GM23338 (cell line): Measurements from ENCODE around the gene OR2AT4. TPM values are rescaled to one million over a fixed set of nuclear protein-coding genes. Genes with fewer than 3 reads are reported as not detected.

Source experiments
- ATAC-seq: fragments of 200-7000 bp; cut with Tn5 transposase; 3 replicates; pipeline ENCODE4 v1.9.1; 2020
- DNase-seq: peaks from one replicate; pipeline ENCODE4 v3.0.0-alpha.2; 2015; ENCODE audit warnings: low spot score
- H2AFZ ChIP-seq: fragments of 200-600 bp; sonication (generic); 2 replicates; pipeline ENCODE4 v1.8.0; 2016; ENCODE audit warnings: antibody characterized with exemption, mild to moderate bottlenecking, moderate library complexity
- H3F3A ChIP-seq: fragments of 200-600 bp; sonication (generic); replicated peaks from 2 replicates; pipeline ENCODE4 v1.8.0; 2017; ENCODE audit warnings: antibody characterized with exemption, mixed run types, low read depth
- H3K27ac ChIP-seq: fragments of 200-600 bp; sonication (generic); 2 replicates; pipeline ENCODE4 v1.6.1; 2016; ENCODE audit warnings: low read depth
- H3K27me3 ChIP-seq: fragments of 200-600 bp; sonication (generic); 2 replicates; pipeline ENCODE4 v1.8.0; 2016; ENCODE audit warnings: mild to moderate bottlenecking, mixed run types, moderate library complexity; ENCODE audit not compliant: insufficient read depth
- H3K36me3 ChIP-seq: fragments of 200-600 bp; sonication (generic); 2 replicates; pipeline ENCODE4 v1.8.0; 2016; ENCODE audit warnings: mild to moderate bottlenecking; ENCODE audit not compliant: insufficient read depth
- H3K4me1 ChIP-seq: fragments of 200-600 bp; sonication (generic); 2 replicates; pipeline ENCODE4 v1.8.0; 2016; ENCODE audit warnings: mild to moderate bottlenecking, moderate library complexity; ENCODE audit not compliant: insufficient read depth
- H3K4me2 ChIP-seq: fragments of 200-600 bp; sonication (generic); 2 replicates; pipeline ENCODE4 v1.7.1; 2017; ENCODE audit warnings: mixed run types
- H3K4me3 ChIP-seq: fragments of 200-600 bp; sonication (generic); 2 replicates; pipeline ENCODE4 v1.6.1; 2016; ENCODE audit warnings: mixed run types
- H3K79me2 ChIP-seq: fragments of 200-600 bp; sonication (generic); replicated peaks from 2 replicates; pipeline ENCODE4 v1.8.0; 2017; ENCODE audit warnings: mild to moderate bottlenecking; ENCODE audit not compliant: insufficient read depth
- H3K9me2 ChIP-seq: fragments of 200-600 bp; sonication (generic); 2 replicates; pipeline ENCODE4 v1.8.0; 2017; ENCODE audit not compliant: insufficient read depth
- H4K20me1 ChIP-seq: fragments of 200-600 bp; sonication (generic); replicated peaks from 2 replicates; pipeline ENCODE4 v1.8.0; 2017; ENCODE audit warnings: mild to moderate bottlenecking; ENCODE audit not compliant: insufficient read depth
- H3K27ac Mint-ChIP-seq: 2 replicates; pipeline ENCODE4 v1.8.0; 2020; ENCODE audit warnings: inconsistent platforms, mild to moderate bottlenecking, moderate library complexity, mixed read lengths
- H3K27me3 Mint-ChIP-seq: 3 replicates; pipeline ENCODE4 v1.8.0; 2022; ENCODE audit warnings: low read depth, mild to moderate bottlenecking, moderate library complexity, mixed read lengths, inconsistent platforms; ENCODE audit not compliant: insufficient read depth, poor library complexity
- H3K36me3 Mint-ChIP-seq: 3 replicates; pipeline ENCODE4 v1.8.0; 2021; ENCODE audit warnings: low read depth, mild to moderate bottlenecking, inconsistent platforms, moderate library complexity, mixed read lengths
- H3K4me1 Mint-ChIP-seq: 3 replicates; pipeline ENCODE4 v1.8.0; 2020; ENCODE audit warnings: mild to moderate bottlenecking, inconsistent platforms, mixed read lengths
- H3K4me3 Mint-ChIP-seq: 3 replicates; pipeline ENCODE4 v1.8.0; 2021; ENCODE audit warnings: moderate library complexity, mild to moderate bottlenecking, inconsistent platforms, mixed read lengths
- H3K9me3 Mint-ChIP-seq: 3 replicates; pipeline ENCODE4 v1.8.0; 2020; ENCODE audit warnings: moderate library complexity, mild to moderate bottlenecking, inconsistent platforms, mixed read lengths
- CREB1 ChIP-seq: fragments of 250-450 bp; sonication (Bioruptor Pico); IDR thresholded peaks from 2 replicates; pipeline ENCODE4 v1.5.0; 2020; ENCODE audit warnings: low read depth, mild to moderate bottlenecking, moderate library complexity
- CTCF ChIP-seq, 2 experiments: fragments of 200-600 bp in 1 of 2; sonication (generic) in 1 of 2; conservative IDR thresholded peaks; 2 replicates each; pipeline versions ENCODE4 v1.5.1 to v1.6.1; 2016 to 2017; ENCODE audit warnings: antibody characterized with exemption in 2 of 2, low read depth in 2 of 2, mild to moderate bottlenecking in 2 of 2, moderate library complexity in 1 of 2
- EZH2 ChIP-seq: fragments of 200-600 bp; sonication (generic); IDR thresholded peaks from one replicate; pipeline ENCODE4 v1.8.0; 2017; ENCODE audit warnings: antibody characterized with exemption, mild to moderate bottlenecking, low read depth; ENCODE audit not compliant: unreplicated experiment
- EZH2phosphoT487 ChIP-seq: fragments of 200-600 bp; sonication (generic); IDR thresholded peaks from one replicate; pipeline ENCODE4 v1.8.1; 2018; ENCODE audit warnings: antibody characterized with exemption; ENCODE audit not compliant: unreplicated experiment
- JUNB ChIP-seq: IDR thresholded peaks from one replicate; pipeline ENCODE4 v1.6.1; 2016; ENCODE audit warnings: antibody characterized with exemption; ENCODE audit not compliant: unreplicated experiment
- NANOG ChIP-seq: IDR thresholded peaks from 2 replicates; pipeline ENCODE4 v1.6.1; 2016; ENCODE audit warnings: antibody characterized with exemption, borderline replicate concordance
- REST ChIP-seq: IDR thresholded peaks from one replicate; pipeline ENCODE4 v1.6.1; 2018; ENCODE audit warnings: antibody characterized with exemption; ENCODE audit not compliant: unreplicated experiment
- STAT1 ChIP-seq: IDR thresholded peaks from one replicate; pipeline ENCODE4 v1.6.1; 2016; ENCODE audit warnings: antibody characterized with exemption; ENCODE audit not compliant: unreplicated experiment
- ZNF114 ChIP-seq: fragments of 250-450 bp; sonication (Bioruptor Pico); IDR thresholded peaks from 2 replicates; pipeline ENCODE4 v1.5.0; 2020; ENCODE audit warnings: mild to moderate bottlenecking, moderate library complexity
- ZNF331 ChIP-seq: fragments of 250-450 bp; sonication (Bioruptor Pico); IDR thresholded peaks from 2 replicates; pipeline ENCODE4 v1.5.0; 2020; ENCODE audit warnings: low read depth, mild to moderate bottlenecking, moderate library complexity
- ZNF462 ChIP-seq: fragments of 250-450 bp; sonication (Bioruptor Pico); IDR thresholded peaks from 2 replicates; pipeline ENCODE4 v1.5.0; 2020; ENCODE audit warnings: mild to moderate bottlenecking, moderate library complexity
- polyA plus RNA-seq: library from polyadenylated mRNA; unstranded; fragments of >200 nt; fragmentation: Nextera tagmentation; extraction: Ambion mirVana; gene quantifications from 2 replicates; pipeline ENCODE4 v1.2.1, GENCODE V29; 2016
- total RNA-seq: library from RNA; depleted of rRNA; stranded (reverse); fragments of >200 nt; shearing (Covaris generic); gene quantifications from 2 replicates; pipeline ENCODE4 v1.2.3, GENCODE V29; 2014

Gene OR2AT4
- total and polyA plus RNA-seq, 2 experiments from 2014 or later: not detected

GRCh38 chr11:75103380-75104026, 6.8 kb upstream of the OR2AT4 start:
- no peak overlapping the region for H3K27ac ChIP-seq
- ATAC-seq: no peak
- H3K27me3 Mint-ChIP-seq: no peaks in the 10 kb centered on the region

More at GRCh38 chr11:75103380-75104026, 6.8 kb upstream of the OR2AT4 start:
- Histone ChIP-seq H4K20me1 (no peaks in the 10 kb centered on the region), H3K36me3 (no peaks in the 10 kb centered on the region), H3K9me2 (no peaks in the 10 kb centered on the region), H3K4me1 (no peaks in the 10 kb centered on the region; the same call in 1 of the 2 replicates), H3K4me3 (no peak overlapping the region), H3K4me2 (no peak overlapping the region), H3F3A (no peaks in the 10 kb centered on the region), H2AFZ (no peak overlapping the region), H3K27me3 (no peaks in the 10 kb centered on the region), H3K79me2 (no peaks in the 10 kb centered on the region)
- Mint-ChIP-seq H3K4me3 (no peak overlapping the region), H3K4me1 (peaks cover 7% of the 10 kb centered on the region; the same call in 2 of the 3 replicates), H3K27ac (no peak overlapping the region), H3K9me3 (peaks cover 7% of the 10 kb centered on the region; the same call in 2 of the 3 replicates), H3K36me3 (no peaks in the 10 kb centered on the region)
- DNase-seq: no peak
- TF ChIP-seq ZNF462 (CRISPR knock-in tag) (no peak), NANOG (no peak), CREB1 (CRISPR knock-in tag) (no peak), STAT1 (no peak), EZH2phosphoT487 (no peak), EZH2 (no peak), JUNB (no peak), REST (no peak), ZNF114 (no peak), CTCF (conservative IDR thresholded peaks at IDR 0.05; ENCODE audit: low read depth in 2 of 2) (no peak), ZNF331 (CRISPR knock-in tag) (no peak)
